Middle frontal gyrus (tissue), 1 donor: ENCODE results near the gene GOLGA8O.
"Not testable (repeated sequence)": the region's sequence is repeated elsewhere in the genome, so short reads cannot be mapped to it uniquely, and the experiment has no call there.

Experiments
- DNase-seq: peaks from one replicate; pipeline ENCODE4 v3.0.0-alpha.2; 2015; ENCODE audit warnings: low spot score; ENCODE audit errors: extremely low spot score

The GOLGA8O gene, protein sequence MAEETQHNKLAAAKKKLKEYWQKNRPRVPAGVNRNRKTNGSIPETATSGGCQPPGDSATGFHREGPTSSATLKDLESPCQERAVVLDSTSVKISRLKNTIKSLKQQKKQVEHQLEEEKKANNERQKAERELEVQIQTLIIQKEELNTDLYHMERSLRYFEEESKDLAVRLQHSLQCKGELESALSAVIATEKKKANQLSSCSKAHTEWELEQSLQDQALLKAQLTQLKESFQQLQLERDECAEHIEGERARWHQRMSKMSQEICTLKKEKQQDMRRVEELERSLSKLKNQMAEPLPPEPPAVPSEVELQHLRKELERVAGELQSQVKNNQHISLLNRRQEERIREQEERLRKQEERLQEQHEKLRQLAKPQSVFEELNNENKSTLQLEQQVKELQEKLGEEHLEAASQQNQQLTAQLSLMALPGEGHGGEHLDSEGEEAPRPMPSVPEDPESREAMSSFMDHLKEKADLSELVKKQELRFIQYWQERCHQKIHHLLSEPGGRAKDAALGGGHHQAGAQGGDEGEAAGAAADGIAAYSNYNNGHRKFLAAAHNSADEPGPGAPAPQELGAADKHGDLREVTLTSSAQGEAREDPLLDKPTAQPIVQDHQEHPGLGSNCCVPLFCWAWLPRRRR

DNA sequence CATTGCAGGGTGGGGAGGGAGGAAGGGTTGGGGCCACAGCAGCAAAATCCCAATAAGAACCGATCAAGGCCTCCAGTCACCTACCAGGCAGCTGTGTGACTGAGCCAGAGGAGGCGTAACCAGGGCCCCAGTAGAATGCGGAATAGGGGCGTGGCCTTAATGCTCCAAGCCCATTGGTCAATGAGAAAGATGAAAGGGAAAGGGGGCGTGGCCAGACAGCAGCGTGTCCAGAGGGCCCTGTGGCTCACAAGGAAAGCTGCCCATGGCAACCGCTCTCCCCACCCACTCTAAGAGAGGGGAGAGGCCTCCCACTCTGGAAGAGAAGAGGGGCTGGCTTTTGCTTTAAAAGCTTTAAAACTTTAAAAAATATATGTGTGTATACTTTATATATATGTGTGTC lies at the start of gene GOLGA8O:
GOLGA8O (minus strand) TSS at position 101 of the 400 bp plus-strand sequence; CDS start at position 3, 98 bp downstream.
- not testable (repeated sequence) for DNase-seq

- DNase-seq = not testable (repeated sequence)
Measured at GRCh38 chr15:32504152-32504811, 48.8 kb upstream of the GOLGA8O start.

GRCh38 chr15:32502946-32503345 lies 47.5 kb upstream of the GOLGA8O start:
- not testable (repeated sequence) for DNase-seq

- not testable (repeated sequence) for DNase-seq
Measured at GRCh38 chr15:32492768-32493167, 37.3 kb upstream of the GOLGA8O start.

GRCh38 chr15:32486474-32486873 lies 31.0 kb upstream of the GOLGA8O start:
- DNase-seq = not testable (repeated sequence)

DNA sequence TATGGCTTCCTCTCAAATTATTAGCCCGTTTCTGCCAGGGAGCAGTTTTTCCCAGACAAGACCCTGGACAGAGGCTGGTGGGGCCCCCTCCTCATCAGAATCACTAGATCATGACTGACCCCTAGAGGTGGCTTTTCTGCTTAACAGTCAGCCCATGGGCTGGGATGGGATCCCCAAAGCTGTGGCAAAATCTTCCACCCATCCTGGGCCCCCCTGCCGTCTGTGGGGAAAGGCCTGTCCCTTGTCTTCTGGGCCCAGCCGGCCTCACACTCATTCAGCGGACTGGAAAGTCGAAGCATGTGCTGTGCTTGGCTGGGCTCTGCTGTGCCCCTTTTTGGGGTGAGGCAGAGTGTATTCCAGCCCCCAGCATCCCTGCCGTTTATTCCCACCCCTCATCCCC lies 27.9 kb upstream of the GOLGA8O start:
- not testable (repeated sequence) for DNase-seq

DNA sequence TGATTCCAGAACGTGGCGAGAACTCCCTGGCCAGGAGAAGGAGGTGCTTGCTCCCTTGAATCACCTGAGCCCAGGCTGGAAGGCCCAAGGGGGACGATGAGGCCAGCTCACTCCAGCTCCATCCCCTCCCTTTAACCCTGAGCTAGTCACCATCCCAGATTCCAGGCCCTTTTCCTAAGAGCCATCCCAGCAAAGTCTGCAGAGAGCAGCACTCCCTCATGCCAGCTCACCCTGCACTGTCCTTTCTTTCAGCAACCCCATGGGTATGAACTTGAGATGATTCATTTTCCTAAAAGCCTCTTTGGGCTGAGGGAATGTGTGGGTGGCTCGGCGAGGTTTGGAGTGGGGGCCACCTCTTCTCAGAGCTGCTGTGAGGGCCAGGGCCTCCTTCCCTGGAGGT lies 26.2 kb upstream of the GOLGA8O start:
- not testable (repeated sequence) for DNase-seq

DNA sequence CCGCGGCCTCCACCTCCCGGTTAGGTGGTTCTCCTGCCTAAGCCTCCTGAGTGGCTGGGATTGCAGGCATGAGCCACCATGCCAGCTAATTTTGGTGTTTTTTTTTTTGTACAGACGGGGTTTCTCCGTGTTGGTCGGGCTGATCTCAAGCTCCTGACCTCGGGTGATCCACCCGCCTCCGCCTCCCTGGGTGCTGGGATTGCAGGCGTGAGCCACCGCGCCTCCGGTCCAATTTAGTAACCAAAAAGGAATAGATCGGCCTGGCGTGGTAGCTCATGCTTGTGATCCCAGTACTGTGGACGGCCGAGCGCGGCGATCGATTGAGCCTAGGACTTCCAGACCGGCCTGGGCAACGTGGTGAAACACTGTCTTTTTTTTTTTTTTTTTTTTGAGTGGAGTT lies 12.6 kb upstream of the GOLGA8O start:
- DNase-seq = not testable (repeated sequence)

DNA sequence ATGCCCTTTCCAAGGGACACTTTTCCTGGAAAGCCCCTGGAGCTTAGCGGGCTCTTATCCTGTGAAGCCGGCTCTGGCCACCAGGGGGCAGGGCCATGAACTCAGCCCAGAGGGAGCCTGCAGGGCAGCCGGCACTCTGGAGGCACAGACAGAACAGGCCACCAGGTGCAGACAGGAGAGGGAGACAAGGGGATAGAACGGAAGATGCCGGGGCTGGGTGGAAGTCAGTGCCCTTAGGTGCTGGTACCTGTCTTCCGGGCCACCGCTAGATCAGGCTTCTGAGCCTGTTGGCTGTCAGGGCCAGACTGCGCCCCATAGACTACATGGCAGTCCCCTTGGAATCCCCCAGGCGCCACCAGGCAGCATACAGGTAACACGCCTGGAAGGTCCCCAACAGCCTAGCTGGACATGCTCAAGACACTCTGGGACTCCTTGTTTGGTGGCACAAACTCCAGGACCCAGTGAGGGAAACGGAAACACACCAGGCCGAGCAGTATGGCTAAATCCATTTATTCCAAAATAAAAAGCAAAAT lies 14.9 kb downstream of the GOLGA8O start:
- DNase-seq = not testable (repeated sequence)

- DNase-seq = not testable (repeated sequence)
Measured at GRCh38 chr15:32434102-32434963, 21.1 kb downstream of the GOLGA8O start.

- DNase-seq = not testable (repeated sequence)
Measured at GRCh38 chr15:32427635-32428034, 27.8 kb downstream of the GOLGA8O start.

DNA sequence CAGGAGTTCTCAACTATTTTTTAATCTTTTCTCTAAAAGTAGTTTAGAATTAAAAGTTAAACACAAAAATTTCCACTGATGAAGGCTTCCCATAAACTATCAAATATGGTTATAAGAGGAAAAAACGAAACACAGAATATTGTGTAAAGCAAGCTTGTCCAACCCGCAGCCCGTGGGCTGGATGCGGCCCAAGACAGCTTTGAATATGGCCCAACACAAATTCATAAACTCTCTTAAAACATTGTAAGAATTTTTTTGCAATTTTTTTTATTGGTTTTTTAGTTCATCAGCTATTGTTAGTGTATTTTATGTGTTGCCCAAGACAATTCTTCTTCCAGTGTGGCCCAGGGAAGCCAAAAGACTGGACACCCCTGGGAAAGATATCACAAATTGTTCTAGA lies 28.9 kb downstream of the GOLGA8O start:
- not testable (repeated sequence) for DNase-seq

GRCh38 chr15:32407903-32408302 lies 47.5 kb downstream of the GOLGA8O start:
- not testable (repeated sequence) for DNase-seq

DNA sequence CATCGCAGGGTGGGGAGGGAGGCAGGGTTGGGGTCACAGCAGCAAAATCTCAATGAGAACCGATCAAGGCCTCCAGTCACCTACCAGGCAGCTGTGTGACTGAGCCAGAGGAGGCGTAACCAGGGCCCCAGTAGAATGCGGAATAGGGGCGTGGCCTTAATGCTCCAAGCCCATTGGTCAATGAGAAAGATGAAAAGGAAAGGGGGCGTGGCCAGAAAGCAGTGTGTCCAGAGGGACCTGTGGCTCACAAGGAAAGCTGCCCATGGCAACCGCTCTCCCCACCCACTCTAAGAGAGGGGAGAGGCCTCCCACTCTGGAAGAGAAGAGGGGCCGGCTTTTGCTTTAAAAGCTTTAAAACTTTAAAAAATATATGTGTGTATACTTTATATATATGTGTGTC lies 52.2 kb downstream of the GOLGA8O start, which contains the start of gene GOLGA8K:
GOLGA8K (minus strand) TSS at position 101 of the 400 bp plus-strand sequence; CDS start at position 3, 98 bp downstream.
- DNase-seq = not testable (repeated sequence)

DNA sequence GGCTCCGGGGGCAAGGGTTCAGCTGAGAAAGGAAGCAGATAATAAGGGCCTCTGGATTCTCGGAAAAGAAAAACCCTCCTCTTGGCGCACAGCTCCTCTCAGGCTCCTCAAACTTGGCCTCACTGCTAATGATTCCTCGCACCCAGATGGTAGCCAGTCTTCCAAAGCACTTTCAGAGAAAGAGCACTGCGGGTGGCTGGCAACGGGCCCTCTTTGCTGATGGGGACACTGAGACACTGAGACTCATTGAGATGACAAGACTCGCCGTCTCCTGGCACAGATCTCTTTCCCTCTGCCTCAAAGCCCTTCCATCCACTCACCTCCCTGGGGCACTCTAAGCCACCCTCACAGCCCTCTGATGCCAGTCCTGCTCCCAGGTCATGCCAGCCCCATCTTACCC lies 58.9 kb downstream of the GOLGA8O start:
- DNase-seq = not testable (repeated sequence)
